Measurements from ENCODE around the gene TRPT1.

The TRPT1 gene

GRCh38 chr11:64234647-64235379, 8.8 kb upstream of the TRPT1 start (continued):
- TF ChIP-seq ZSCAN30 (tag by site-specific recombination; IDR thresholded peaks at IDR 0.05) (0 out of 2 replicates have a peak, but pooled peaks have one; percentile 49), IKZF3 (tag by site-specific recombination; IDR thresholded peaks at IDR 0.05) (no peak), ZNF335 (tag by site-specific recombination; conservative IDR thresholded peaks at IDR 0.05) (peak; percentile 57), ZNF114 (tag by site-specific recombination; IDR thresholded peaks at IDR 0.05) (no peak), ZNF121 (tag by site-specific recombination; IDR thresholded peaks at IDR 0.05) (no peak), PRDM1 (tag by site-specific recombination; IDR thresholded peaks at IDR 0.05) (no peak), ZNF544 (tag by site-specific recombination; IDR thresholded peaks at IDR 0.05) (no peak), KLF16 (tag by site-specific recombination; IDR thresholded peaks at IDR 0.05) (no peak), REPIN1 (tag by site-specific recombination; IDR thresholded peaks at IDR 0.05; ENCODE audit: low read depth) (no peak), ZNF626 (tag by site-specific recombination; IDR thresholded peaks at IDR 0.05) (no peak)

- Histone ChIP-seq H3K4me1 (ENCODE audit: control insufficient read depth, insufficient read depth, low read length) (no peaks in the 10 kb centered on the region), H3K27ac (ENCODE audit: extremely low read depth, low read depth, low read length) (peak within 1 kb of the TSS; percentile 68; the same call in 1 of the 2 replicates), H3K9me3 (ENCODE audit: control insufficient read depth, insufficient read depth, low read depth, low read length) (no peaks in the 10 kb centered on the region), H3K4me3 (ENCODE audit: low read depth, low read length) (peak within 1 kb of the TSS; percentile 43), H3K36me3 (ENCODE audit: control insufficient read depth in 2 of 2, insufficient read depth in 1 of 2, low read length in 2 of 2) (peaks cover 0 to 31% of the 10 kb centered on the region in 2 experiments; a peak in 1 of 3 replicates)
- POLR2A ChIA-PET = interaction anchor here (2.6 to 3.5 kb wide), 2 partner anchors 11 to 49 kb away, joined by 8 to 18 read pairs; partner anchors contain the start of gene STIP1
- CTCF ChIA-PET = interaction anchor here (1.2 kb wide), 1 partner anchor 36 kb away, joined by 3 read pairs; no protein-coding TSS in a partner anchor
- TF ChIP-seq GLIS2 (tag by site-specific recombination; IDR thresholded peaks at IDR 0.05) (peak; percentile 74), ZBTB48 (tag by site-specific recombination; IDR thresholded peaks at IDR 0.05) (peak; percentile 64), ZEB2 (tag by site-specific recombination; IDR thresholded peaks at IDR 0.05) (peak; percentile 74; the same call in 1 of the 2 replicates), ZNF792 (tag by site-specific recombination; IDR thresholded peaks at IDR 0.05) (no peak), ZBTB7A (tag by site-specific recombination; IDR thresholded peaks at IDR 0.05; ENCODE audit: low read depth) (no peak; the same call in 1 of the 2 replicates), KLF1 (tag by site-specific recombination; IDR thresholded peaks at IDR 0.05) (peak; percentile 26; the same call in 1 of the 2 replicates), SP2 (tag by site-specific recombination; IDR thresholded peaks at IDR 0.05) (peak; percentile 46), KLF9 (tag by site-specific recombination; IDR thresholded peaks at IDR 0.05; ENCODE audit: low read depth) (peak; percentile 46; the same call in 1 of the 2 replicates), ZIC2 (tag by site-specific recombination; IDR thresholded peaks at IDR 0.05) (peak; percentile 74), TRIM28 (IDR thresholded peaks at IDR 0.05; ENCODE audit: borderline replicate concordance, low read length) (no peak), ZNF335 (tag by site-specific recombination; conservative IDR thresholded peaks at IDR 0.05) (peak; percentile 89), ZNF398 (tag by site-specific recombination; IDR thresholded peaks at IDR 0.05) (peak; percentile 27; the same call in 1 of the 2 replicates)
- TF ChIP-seq, protein P1, sequence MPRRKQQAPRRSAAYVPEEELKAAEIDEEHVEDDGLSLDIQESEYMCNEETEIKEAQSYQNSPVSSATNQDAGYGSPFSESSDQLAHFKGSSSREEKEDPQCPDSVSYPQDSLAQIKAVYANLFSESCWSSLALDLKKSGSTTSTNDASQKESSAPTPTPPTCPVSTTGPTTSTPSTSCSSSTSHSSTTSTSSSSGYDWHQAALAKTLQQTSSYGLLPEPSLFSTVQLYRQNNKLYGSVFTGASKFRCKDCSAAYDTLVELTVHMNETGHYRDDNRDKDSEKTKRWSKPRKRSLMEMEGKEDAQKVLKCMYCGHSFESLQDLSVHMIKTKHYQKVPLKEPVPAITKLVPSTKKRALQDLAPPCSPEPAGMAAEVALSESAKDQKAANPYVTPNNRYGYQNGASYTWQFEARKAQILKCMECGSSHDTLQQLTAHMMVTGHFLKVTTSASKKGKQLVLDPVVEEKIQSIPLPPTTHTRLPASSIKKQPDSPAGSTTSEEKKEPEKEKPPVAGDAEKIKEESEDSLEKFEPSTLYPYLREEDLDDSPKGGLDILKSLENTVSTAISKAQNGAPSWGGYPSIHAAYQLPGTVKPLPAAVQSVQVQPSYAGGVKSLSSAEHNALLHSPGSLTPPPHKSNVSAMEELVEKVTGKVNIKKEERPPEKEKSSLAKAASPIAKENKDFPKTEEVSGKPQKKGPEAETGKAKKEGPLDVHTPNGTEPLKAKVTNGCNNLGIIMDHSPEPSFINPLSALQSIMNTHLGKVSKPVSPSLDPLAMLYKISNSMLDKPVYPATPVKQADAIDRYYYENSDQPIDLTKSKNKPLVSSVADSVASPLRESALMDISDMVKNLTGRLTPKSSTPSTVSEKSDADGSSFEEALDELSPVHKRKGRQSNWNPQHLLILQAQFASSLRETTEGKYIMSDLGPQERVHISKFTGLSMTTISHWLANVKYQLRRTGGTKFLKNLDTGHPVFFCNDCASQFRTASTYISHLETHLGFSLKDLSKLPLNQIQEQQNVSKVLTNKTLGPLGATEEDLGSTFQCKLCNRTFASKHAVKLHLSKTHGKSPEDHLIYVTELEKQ (tag by site-specific recombination; IDR thresholded peaks at IDR 0.05; ENCODE audit: borderline replicate concordance) = no peak
- TF ChIP-seq, protein P2, sequence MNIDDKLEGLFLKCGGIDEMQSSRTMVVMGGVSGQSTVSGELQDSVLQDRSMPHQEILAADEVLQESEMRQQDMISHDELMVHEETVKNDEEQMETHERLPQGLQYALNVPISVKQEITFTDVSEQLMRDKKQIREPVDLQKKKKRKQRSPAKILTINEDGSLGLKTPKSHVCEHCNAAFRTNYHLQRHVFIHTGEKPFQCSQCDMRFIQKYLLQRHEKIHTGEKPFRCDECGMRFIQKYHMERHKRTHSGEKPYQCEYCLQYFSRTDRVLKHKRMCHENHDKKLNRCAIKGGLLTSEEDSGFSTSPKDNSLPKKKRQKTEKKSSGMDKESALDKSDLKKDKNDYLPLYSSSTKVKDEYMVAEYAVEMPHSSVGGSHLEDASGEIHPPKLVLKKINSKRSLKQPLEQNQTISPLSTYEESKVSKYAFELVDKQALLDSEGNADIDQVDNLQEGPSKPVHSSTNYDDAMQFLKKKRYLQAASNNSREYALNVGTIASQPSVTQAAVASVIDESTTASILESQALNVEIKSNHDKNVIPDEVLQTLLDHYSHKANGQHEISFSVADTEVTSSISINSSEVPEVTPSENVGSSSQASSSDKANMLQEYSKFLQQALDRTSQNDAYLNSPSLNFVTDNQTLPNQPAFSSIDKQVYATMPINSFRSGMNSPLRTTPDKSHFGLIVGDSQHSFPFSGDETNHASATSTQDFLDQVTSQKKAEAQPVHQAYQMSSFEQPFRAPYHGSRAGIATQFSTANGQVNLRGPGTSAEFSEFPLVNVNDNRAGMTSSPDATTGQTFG (tag by site-specific recombination; IDR thresholded peaks at IDR 0.05; ENCODE audit: borderline replicate concordance) = no peak
- TF ChIP-seq, protein P3, sequence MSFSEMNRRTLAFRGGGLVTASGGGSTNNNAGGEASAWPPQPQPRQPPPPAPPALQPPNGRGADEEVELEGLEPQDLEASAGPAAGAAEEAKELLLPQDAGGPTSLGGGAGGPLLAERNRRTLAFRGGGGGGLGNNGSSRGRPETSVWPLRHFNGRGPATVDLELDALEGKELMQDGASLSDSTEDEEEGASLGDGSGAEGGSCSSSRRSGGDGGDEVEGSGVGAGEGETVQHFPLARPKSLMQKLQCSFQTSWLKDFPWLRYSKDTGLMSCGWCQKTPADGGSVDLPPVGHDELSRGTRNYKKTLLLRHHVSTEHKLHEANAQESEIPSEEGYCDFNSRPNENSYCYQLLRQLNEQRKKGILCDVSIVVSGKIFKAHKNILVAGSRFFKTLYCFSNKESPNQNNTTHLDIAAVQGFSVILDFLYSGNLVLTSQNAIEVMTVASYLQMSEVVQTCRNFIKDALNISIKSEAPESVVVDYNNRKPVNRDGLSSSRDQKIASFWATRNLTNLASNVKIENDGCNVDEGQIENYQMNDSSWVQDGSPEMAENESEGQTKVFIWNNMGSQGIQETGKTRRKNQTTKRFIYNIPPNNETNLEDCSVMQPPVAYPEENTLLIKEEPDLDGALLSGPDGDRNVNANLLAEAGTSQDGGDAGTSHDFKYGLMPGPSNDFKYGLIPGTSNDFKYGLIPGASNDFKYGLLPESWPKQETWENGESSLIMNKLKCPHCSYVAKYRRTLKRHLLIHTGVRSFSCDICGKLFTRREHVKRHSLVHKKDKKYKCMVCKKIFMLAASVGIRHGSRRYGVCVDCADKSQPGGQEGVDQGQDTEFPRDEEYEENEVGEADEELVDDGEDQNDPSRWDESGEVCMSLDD (tag by site-specific recombination; IDR thresholded peaks at IDR 0.05) = peak; percentile 72
These were observed 8.1 kb upstream of the TRPT1 start, which contains the start of gene VEGFB for GRCh38 chr11:64233913-64234586. VEGFB (plus strand) TSS chr11:64234584; CDS start chr11:64234834, 250 bp downstream.

All from HEK293 (cell line).